HG02870 (cell line): Measurements from ENCODE around the gene POU2AF3.

Source experiments
- ATAC-seq: cut with Tn5 transposase; IDR thresholded peaks from one replicate; pipeline ENCODE4 v1.9.1; 2021; ENCODE audit warnings: mild to moderate bottlenecking, moderate library complexity; ENCODE audit not compliant: unreplicated experiment

POU2AF3 gene

DNA sequence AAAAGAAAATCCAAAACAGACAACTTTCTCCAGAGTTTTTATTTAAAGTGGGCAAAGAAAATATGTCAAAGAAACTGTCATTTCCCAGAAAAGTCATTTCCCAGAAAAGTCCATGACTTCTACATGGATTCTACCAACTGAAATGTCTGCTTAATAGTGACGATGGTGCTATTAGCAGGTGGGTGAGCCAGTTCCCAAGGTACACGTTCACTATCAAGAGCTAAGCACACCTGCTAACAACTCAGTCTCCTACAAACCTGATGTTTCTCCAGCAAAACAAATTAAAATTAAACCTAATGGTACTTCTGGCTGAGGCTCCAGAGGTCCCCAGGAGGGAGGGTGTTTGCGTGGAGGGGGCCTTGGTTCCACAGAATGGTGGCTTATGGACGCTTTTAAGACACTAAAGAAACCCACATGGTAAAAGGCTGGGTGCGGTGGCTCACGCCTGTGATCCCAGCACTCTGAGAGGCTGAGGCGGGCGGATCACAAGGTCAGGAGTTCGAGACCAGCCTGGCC, 53.9 kb downstream of the POU2AF3 start:
- ATAC-seq = no peak

DNA sequence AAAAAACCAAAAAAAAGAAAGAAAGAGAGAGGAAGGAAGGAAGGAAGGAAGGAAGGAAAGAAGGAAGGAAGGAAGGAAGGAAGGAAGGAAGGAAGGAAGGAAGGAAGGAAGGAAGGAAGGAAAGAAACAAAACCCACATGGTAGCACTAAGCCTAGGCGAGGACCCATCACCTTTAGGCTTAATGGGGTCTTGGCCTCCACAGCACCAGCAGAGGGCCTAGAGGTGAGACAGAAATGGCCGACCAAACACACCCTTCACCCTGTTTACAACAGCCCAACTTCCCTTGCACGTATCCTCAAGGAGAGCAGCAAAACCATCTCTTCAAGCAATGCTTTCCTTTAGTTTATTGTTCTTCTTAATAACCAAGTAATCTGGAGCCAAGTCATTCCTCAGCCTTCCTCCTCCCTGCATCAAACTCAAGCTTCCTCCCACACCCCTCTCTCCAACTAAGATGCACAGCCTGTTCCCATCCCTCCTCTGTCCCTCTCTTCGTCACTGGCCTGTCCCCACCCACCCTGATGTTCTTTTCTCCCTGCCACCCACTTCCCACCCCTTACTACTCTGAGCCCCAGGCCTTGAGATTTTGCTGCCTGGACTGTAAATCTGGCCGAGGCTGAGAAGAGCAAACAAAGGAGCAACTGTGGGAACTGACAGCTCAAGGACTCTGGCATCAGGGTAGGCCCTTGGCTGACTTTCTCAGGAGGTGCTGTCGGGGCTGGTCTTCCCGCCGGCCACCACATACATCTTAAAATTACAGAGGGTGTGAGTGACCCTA, 54.8 kb downstream of the POU2AF3 start:
- ATAC-seq = no peak

DNA sequence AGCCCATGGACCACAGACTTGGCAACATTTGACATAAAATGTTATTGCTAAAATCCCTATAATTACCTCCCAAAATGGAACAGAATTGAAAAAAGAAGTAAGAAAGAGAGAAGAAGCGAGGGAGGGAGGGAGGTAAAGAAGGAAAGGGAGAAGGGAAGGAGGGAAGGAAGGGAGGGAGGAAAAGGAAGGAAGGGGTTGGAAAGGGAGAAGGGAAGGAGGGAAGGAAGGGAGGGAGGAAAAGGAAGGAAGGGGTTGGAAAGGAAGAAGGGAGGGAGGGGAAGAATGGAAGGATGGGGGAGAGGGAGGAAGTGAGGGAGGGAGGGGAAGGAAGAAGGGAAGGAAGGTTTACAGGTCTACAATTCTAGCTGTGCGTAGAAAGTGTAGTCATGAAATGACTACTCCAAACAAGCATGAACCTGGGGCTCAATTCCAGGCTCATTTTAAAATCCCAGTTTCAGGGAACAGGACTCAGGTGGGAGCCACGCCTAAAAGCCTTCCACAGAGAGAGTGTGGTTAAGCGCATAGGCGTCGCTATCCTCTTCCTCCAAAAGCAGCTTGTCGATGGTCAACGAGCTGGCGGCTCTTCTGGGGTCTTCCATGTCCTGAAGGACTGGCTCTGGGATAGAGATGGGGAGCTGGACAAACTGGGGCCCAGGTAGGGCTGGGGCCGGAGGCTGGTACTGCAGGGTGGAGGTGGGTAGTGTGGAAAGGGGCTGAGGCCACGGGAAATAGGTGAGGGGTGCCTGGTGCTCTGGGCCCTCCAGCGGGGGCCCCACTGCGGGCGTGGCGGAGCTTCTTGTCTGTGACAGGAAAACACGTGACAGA, 55.6 kb downstream of the POU2AF3 start:
- ATAC-seq = no peak

DNA sequence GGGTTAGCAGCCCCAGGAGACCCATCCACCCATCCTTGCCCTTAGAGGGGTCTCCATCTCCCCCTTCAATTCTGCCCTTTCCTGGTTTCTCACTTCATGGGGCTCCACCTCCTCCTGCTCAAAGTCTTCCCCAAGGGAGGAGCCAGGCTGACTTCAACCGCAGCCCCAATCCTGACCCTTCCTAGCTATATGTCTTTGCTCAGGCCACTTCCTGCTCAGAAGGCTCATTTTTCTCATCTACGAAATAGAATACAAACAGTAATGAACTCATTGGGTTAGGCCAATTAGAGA, 56.2 kb downstream of the POU2AF3 start:
- ATAC-seq = no peak

DNA sequence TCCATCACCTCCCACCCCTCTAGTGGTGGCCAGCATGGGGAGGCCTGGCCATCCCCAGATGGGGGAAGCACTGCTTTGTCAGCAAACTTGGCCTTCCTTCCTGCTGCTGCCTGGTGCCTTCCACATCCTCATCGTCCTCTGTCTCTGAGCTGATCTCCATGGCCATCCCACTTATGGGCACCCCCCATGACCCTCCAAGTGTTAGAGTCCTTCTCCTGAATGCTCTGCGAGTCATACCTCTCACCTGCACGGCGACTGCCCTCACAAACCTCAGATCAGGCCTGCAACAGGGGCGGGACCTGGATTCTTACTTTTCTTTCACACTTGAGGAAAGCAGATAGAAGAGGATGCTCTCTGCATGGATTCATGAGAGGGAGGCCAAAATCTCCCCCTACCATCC, 56.8 kb downstream of the POU2AF3 start:
- ATAC-seq = no peak

DNA sequence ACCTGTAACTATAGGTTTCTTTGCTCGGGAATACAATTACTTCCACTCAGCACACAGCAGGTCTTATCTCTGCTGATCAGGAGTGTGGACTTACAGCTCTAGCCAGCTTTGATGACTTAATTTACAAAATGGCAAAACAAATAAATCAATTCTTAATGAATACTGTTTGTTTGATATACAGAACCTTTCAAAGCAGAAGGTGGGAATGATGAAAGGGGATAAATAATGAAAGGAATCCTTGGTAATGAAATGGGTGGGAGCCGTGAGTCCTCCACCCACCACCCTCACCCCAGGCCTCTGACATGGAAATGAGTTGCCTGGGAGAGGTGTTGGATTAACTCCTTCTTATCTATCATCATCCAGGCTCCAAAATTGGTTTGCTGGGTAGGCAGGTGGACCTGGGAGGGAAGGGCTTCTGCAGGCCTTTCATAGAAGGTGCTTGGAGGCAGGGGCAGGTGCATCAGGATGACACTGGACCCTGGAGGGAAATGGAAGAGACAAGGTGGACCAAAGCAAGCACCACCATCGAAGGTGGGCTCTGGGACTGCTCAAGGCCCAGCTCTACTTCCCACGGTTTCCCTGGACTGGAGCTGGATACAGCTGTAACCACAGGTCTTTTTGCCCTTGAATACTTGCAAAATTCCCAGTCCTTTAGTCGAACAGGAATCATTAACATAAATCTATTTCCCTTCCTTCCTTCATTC, 57.8 kb downstream of the POU2AF3 start:
- no peak for ATAC-seq

DNA sequence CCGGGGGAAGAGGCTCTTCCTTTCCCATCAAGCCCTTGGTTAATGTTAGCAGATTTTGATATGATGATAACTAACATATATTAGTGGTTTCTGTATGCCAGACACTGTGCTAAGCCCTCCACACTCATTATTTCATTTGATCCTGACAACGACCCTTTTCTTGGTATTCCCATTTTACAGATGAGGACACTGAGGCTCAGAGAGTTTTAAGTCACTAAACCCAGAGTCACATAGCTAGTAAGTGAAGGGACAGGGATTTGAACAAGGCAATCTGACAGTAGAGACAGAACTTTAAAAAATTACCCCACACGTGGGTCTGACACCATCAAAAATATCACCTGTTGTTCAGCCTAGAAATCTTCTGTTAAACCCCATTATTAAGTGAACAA, 58.3 kb downstream of the POU2AF3 start:
- no peak for ATAC-seq

DNA sequence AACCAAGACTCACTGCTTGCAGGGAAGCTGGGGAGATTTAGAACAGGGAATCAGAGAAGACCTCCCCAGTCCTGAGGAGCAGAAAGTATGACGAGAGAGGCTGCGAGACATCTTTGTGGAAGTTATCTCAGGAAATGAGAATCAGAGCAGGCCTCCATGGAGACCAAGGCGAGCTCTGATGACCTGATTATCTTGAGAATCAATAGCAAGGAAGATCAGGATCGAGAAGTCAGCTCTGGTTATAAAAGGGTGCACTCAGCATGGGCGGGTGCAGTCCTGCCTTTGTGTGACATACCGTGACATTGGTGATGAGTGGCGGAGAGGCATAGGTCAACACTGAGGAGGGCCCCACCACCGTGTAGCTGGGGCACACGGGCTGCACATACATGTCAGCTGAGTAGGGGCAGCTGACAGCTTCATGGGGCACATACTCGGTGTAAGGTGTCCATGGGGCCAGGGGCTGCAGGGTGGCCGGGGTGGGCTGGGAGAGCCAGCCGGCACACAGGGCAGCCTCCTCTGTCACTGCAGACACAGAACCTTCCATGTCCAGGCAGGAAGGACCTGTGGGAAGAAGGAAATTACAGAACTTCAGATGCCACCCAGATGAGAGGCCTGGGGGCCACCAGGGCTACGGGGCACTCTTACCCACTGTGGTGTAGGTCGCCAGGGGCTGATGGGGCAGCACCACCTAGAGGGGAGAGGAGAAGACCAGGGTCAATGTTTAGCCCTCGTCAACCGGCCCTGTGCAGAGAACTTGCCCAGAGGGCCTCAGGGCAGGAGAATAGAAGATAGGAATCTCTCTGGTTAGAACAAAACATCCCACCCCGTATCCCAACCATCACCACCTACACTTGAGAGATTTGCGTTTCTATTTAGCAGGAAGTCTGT, 59.0 kb downstream of the POU2AF3 start:
- ATAC-seq = no peak
